Activated T-helper 2 cell treated with anti-CD3 and anti-CD28 coated beads, Interferon-gamma antibody, Interleukin-2, Interleukin-4, amounts not matched to agents 10 μg/mL and 5 μg/mL and 100 μg/mL, durations not matched to agents 14 hours and 24 hours and 36 hours (primary cell): ENCODE data around the gene SYPL1. TPM values are rescaled to one million over a fixed set of nuclear protein-coding genes. Genes with fewer than 3 reads are reported as not detected.

Source experiments
- DNase-seq: peaks from one replicate; pipeline ENCODE4 v3.0.0; 2021; ENCODE audit warnings: low spot score
- H3K27ac Mint-ChIP-seq: one replicate; pipeline ENCODE4 v1.8.0; 2021; ENCODE audit warnings: mixed read lengths
- H3K27me3 Mint-ChIP-seq: one replicate; pipeline ENCODE4 v1.8.0; 2021; ENCODE audit warnings: low read depth, mixed read lengths
- H3K36me3 Mint-ChIP-seq: one replicate; pipeline ENCODE4 v1.8.0; 2021; ENCODE audit warnings: low read depth, mixed read lengths
- H3K4me1 Mint-ChIP-seq: one replicate; pipeline ENCODE4 v1.8.0; 2021; ENCODE audit warnings: low read depth, mixed read lengths
- H3K4me3 Mint-ChIP-seq: one replicate; pipeline ENCODE4 v1.8.0; 2021; ENCODE audit warnings: low read depth, mild to moderate bottlenecking, moderate library complexity, mixed read lengths
- H3K9me3 Mint-ChIP-seq: one replicate; pipeline ENCODE4 v1.8.0; 2021; ENCODE audit warnings: mixed read lengths
- intact Hi-C: fragments of 100-400 bp; cut with micrococcal nuclease; formaldehyde crosslinking; loops from one replicate; pipeline ENCODE4 v1.15.1; 2023
- total RNA-seq: library from RNA; stranded (reverse); gene quantifications from 2 replicates; pipeline ENCODE4 v1.2.3, GENCODE V29; 2022

SYPL1 gene
- total RNA-seq, 1 donor from 2014 or later, result 38.2 TPM

DNA sequence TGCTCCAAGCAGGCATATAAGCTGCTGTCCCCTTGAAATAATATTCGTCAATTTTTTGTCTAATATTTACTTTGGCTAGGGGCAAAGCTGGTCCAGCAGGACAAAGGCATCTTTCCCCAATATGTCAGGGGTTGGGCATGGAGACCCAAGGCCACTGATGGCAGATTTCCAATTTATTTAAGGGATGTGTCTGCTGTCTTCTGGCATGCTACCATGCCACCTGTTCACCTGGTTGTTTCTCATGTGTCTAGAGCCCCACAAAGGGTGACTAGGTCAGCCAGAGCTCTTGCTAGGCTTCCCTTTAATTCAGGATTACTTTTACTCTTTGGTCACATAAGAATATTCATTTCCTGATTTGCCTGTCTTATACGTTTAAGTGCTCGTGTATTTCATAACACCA is 22.1 kb upstream of the SYPL1 start:
- Mint-ChIP-seq H3K4me3 (no peak overlapping the region), H3K9me3 (no peaks in the 10 kb centered on the region), H3K27me3 (peaks cover 30% of the 10 kb centered on the region), H3K4me1 (no peaks in the 10 kb centered on the region), H3K36me3 (no peaks in the 10 kb centered on the region), H3K27ac (no peak overlapping the region)
- no peak for DNase-seq
- intact Hi-C loops, result no loop called here

DNA sequence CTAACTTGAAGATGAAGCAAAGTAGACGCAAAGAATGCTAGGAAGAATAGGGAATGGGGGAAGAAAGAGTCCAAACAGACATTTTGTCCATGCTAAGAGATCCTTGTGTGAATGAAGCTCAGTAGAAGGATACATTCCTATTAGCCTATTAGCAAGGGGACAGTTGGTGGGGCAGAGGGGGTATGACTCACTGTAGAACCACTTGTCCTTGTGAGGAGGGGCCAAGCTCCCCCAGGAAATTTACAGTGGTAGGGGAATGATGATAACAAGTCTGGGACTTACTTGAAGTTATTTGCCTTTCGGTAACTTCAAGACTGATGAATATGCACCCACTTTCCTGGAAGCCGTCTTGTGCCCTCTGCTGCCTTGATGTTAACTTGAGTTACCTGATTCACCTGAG is 17.2 kb upstream of the SYPL1 start:
- H3K27me3 Mint-ChIP-seq, result peaks cover 26% of the 10 kb centered on the region
- H3K4me3 Mint-ChIP-seq, result no peak overlapping the region
- intact Hi-C loops, result no loop called here
- no peaks in the 10 kb centered on the region for H3K9me3 Mint-ChIP-seq
- DNase-seq, result no peak
- H3K27ac Mint-ChIP-seq, result no peak overlapping the region
- H3K36me3 Mint-ChIP-seq, result no peaks in the 10 kb centered on the region
- peaks cover 14% of the 10 kb centered on the region for H3K4me1 Mint-ChIP-seq

DNA sequence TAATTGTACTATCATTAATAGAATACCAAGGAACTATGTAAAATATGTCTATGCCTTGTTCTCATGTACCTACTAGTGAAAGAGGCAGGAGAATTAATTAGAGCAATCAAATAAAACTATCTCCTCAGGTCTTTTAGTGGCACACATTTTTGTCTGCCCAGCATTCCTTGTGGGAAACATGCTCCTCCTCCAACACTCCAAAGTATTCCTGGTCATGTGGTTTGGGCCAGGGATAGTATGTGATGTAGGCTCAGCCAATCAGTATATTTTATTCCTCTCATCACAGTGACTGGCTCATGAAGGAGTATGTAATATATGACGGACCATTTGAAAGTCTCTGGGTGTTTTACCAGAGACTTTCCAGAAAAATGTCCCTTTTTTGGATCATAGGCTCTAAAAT is 16.7 kb upstream of the SYPL1 start:
- H3K27me3 Mint-ChIP-seq, result peaks cover 25% of the 10 kb centered on the region
- DNase-seq, result no peak
- no peaks in the 10 kb centered on the region for H3K9me3 Mint-ChIP-seq
- no peaks in the 10 kb centered on the region for H3K36me3 Mint-ChIP-seq
- no peak overlapping the region for H3K27ac Mint-ChIP-seq
- peaks cover 14% of the 10 kb centered on the region for H3K4me1 Mint-ChIP-seq
- H3K4me3 Mint-ChIP-seq, result no peak overlapping the region
- intact Hi-C loops, result no loop called here

DNA sequence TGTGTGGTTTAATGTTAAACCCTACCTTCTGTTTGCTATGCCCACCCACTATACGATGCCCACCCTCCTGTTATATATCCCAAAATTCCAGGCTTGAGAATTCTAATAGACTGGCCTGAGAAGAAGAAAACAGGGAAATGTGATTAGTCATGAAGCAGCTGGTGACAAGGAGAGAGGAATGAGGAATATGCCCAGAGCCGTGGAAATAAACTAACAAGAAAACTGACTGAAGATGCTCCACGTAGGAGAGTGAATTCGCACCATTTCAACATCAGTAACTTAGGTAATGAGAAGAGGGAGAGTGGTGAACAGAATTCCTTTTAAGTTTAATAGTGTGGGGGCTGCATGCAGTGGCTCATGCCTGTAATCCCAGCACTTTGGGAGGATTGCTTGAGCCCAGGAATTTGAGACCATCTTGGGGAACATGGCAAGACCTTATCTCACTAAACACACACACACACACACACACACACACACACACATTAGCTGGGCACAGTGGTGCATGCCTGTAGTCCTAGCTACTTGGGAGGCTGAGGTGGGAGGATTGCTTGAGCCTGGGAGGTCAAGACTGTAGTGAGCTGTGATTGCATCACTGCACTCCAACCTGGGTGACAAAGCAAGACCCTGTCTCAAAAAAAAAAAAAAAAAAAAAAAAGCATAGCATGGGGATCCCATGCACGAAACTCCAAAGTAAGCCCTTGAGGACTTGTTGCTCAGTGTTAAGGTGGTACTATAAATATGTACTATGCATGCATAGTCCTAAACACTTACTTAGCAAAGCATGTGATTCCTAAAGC is 16.1 kb upstream of the SYPL1 start:
- intact Hi-C loops, result no loop called here

DNA sequence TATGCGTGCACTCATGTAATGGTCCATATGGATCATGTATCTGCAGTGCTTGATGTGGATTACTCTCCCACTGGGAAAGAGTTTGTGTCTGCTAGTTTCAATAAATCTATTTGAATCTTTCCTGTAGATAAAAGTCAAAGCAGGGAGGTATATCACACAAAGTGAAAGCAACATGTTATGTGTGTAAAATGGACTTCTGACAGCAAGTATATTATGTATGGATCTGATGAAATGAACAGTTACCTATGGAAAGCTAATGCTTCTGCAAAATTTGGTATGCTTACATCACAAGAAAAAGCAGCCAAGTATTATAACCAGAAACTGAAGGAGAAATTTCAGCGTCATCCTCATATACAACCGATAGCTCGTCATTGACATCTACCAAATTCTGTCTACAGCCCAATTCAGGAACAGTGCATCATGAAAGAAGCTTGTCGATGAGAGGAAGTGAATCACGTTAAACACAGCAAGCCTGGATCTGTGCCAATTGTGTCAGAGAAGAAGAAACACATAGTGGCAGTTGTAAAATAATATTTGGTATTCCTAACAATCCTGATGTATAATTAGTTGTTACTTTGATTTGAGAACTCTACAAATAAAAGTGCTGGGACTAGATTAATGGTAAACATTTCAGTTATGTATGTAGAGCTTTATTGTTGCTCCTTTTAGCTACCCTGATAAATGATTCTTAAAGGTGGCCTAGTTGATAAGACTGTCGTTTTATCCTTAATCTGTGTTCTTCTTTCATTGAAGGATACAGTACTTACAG is 14.2 kb upstream of the SYPL1 start:
- Mint-ChIP-seq H3K27me3 (peaks cover 17% of the 10 kb centered on the region), H3K9me3 (no peaks in the 10 kb centered on the region), H3K4me3 (peak overlapping the region; percentile 63), H3K36me3 (no peaks in the 10 kb centered on the region), H3K4me1 (peaks cover 14% of the 10 kb centered on the region), H3K27ac (peak overlapping the region; percentile 43)
- intact Hi-C loops, result no loop called here
- DNase-seq, result no peak

More for the DNA sequence above, 16.1 kb upstream of the SYPL1 start:
- H3K27ac Mint-ChIP-seq, result no peak overlapping the region
- DNase-seq, result no peak
- no peaks in the 10 kb centered on the region for H3K9me3 Mint-ChIP-seq
- peaks cover 24% of the 10 kb centered on the region for H3K27me3 Mint-ChIP-seq
- H3K4me3 Mint-ChIP-seq, result no peak overlapping the region
- no peaks in the 10 kb centered on the region for H3K36me3 Mint-ChIP-seq
- H3K4me1 Mint-ChIP-seq, result peaks cover 14% of the 10 kb centered on the region

DNA sequence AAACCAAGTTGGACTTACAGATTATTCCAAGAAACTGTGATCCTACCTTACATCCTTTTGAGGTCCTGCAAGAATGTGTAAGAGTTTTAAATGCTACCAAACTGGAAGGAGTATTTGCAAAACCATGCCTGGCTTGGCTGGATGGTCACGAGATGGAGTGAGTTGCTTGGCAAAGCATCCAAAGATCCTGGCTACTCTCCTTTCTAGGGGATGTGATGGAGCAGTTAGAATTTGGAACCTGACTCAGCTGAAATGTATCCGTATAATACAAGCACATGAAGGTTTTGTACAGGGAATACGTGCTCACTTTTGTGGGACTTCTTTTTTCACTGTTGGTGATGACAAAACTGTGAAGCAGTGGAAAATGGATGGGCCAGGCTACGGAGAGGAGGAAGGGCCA is 13.3 kb upstream of the SYPL1 start:
- H3K4me3 Mint-ChIP-seq, result no peak overlapping the region
- no peaks in the 10 kb centered on the region for H3K36me3 Mint-ChIP-seq
- intact Hi-C loops, result no loop called here
- H3K9me3 Mint-ChIP-seq, result no peaks in the 10 kb centered on the region
- no peak overlapping the region for H3K27ac Mint-ChIP-seq
- H3K4me1 Mint-ChIP-seq, result peaks cover 14% of the 10 kb centered on the region
- H3K27me3 Mint-ChIP-seq, result peaks cover 10% of the 10 kb centered on the region
- DNase-seq, result no peak

DNA sequence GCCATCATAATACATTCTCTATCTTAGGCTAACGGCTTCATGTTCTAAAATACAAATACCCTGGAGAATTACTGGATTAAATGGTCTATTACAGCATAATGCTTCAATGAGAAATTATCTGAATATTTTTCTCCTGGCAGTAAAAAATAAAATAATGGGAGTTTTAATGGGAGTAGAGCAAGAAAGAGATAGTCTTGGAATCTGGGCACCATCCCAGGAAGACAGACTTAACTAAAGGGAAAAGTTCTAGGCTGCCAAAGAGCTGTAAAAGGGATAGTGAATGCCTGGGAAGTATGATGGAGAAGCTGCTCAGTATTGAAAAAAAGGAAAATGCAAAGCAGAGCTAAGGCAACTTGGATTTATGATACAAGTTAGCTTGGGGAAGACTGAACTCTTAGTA is 12.1 kb upstream of the SYPL1 start:
- Mint-ChIP-seq H3K9me3 (no peaks in the 10 kb centered on the region), H3K36me3 (no peaks in the 10 kb centered on the region), H3K27ac (no peak overlapping the region), H3K4me1 (peaks cover 14% of the 10 kb centered on the region), H3K4me3 (no peak overlapping the region), H3K27me3 (peaks cover 4% of the 10 kb centered on the region)
- intact Hi-C loops, result no loop called here
- DNase-seq, result no peak

DNA sequence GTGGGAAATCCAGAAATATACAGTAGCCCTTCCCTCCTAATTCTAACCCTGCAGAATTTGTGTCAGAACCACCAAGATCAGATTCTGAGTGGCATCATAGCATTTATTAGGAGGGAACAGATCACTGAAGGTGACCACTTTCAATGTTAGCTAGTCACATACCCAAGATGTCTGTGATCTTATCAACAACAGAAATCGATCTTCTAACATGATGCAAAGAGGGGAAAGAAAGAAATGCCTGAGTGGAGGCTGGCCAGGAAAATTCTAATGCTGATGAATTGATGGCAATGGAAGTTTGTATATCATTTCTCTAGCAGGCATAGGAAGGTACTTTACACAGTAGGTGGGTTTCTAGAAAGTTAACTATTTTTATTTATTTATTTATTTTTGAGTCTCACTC is 10.6 kb upstream of the SYPL1 start:
- Mint-ChIP-seq H3K4me1 (peaks cover 14% of the 10 kb centered on the region), H3K27me3 (no peaks in the 10 kb centered on the region), H3K4me3 (no peak overlapping the region), H3K9me3 (no peaks in the 10 kb centered on the region), H3K36me3 (no peaks in the 10 kb centered on the region), H3K27ac (no peak overlapping the region)
- DNase-seq, result no peak
- intact Hi-C loops, result no loop called here

DNA sequence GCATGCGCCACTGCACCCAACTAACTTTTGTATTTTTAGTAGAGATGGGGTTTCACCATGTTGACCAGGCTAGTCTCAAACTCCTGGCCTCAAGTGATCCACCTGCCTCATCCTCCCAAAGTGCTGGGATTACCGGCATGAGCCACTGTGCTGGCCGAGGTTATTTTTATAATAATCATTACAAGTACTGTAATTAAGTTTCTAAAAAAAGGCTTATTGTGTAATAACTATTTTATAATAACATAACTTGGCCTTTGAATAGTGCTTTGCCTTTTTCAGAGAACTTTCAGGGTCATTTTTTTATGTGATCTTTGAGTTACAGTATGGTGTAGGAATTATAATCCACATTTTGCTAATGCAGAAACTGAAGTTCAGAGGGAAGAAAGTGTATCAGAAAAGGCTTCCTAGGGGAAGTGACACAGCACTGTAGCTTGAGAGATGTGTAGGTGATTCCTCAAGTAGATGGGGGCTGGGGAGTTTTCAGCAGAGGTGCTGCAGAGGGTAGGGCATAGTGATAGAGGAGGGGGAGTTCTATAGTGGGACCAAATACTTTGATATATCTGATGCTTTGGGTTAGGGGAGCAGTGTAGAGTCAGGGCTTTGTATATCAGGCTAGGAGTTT is 9.2 kb upstream of the SYPL1 start:
- H3K27me3 Mint-ChIP-seq, result no peaks in the 10 kb centered on the region
- H3K4me1 Mint-ChIP-seq, result peaks cover 12% of the 10 kb centered on the region
- H3K4me3 Mint-ChIP-seq, result no peak overlapping the region
- no peak overlapping the region for H3K27ac Mint-ChIP-seq
- no peaks in the 10 kb centered on the region for H3K9me3 Mint-ChIP-seq
- no peak for DNase-seq
- no peaks in the 10 kb centered on the region for H3K36me3 Mint-ChIP-seq
- intact Hi-C loops, result no loop called here

DNA sequence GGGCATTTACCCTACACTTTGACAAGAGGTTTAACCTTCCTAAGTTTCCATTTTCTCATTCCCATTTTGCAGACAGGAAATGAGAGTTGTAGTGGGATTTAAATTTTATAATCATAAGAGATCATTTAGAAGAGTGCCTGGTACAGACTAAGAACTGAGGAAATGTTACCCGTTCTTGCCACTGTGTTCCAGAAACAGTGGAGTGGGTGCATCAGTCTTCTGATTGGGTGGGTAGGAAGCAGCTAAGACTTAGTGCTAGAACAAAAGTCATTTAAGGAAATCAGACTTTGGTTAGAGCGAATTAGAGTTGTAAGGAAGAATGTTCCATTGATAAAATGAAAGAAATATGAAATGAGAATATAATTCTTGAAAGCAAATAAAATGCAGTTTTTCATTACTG is 8.4 kb upstream of the SYPL1 start:
- H3K36me3 Mint-ChIP-seq, result no peaks in the 10 kb centered on the region
- no peaks in the 10 kb centered on the region for H3K27me3 Mint-ChIP-seq
- no peak for DNase-seq
- no peak overlapping the region for H3K27ac Mint-ChIP-seq
- intact Hi-C loops, result no loop called here
- no peak overlapping the region for H3K4me3 Mint-ChIP-seq
- H3K4me1 Mint-ChIP-seq, result peaks cover 11% of the 10 kb centered on the region
- H3K9me3 Mint-ChIP-seq, result no peaks in the 10 kb centered on the region

DNA sequence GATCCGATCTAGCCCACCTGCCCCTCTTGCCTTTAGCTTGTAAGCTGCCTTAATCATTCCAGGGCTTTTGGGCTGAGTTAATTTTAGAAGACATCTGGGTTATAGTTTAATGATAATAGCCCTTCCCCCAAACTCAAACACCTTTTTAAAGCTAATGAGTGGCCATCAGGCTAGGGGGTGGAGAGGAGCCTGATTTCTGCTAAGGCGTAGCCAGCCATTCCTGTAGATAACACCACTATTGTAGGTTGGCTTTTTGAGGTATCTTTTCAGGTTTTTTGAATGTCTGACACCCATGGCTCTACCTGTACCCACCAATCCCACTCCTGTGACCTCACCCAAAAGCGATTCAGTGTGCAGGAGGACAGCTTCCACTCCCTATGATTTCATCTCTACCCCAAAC is 7.6 kb upstream of the SYPL1 start:
- no peak overlapping the region for H3K27ac Mint-ChIP-seq
- H3K9me3 Mint-ChIP-seq, result no peaks in the 10 kb centered on the region
- H3K27me3 Mint-ChIP-seq, result no peaks in the 10 kb centered on the region
- intact Hi-C loops, result no loop called here
- H3K4me3 Mint-ChIP-seq, result no peak overlapping the region
- DNase-seq, result no peak
- H3K4me1 Mint-ChIP-seq, result peaks cover 14% of the 10 kb centered on the region
- no peaks in the 10 kb centered on the region for H3K36me3 Mint-ChIP-seq

DNA sequence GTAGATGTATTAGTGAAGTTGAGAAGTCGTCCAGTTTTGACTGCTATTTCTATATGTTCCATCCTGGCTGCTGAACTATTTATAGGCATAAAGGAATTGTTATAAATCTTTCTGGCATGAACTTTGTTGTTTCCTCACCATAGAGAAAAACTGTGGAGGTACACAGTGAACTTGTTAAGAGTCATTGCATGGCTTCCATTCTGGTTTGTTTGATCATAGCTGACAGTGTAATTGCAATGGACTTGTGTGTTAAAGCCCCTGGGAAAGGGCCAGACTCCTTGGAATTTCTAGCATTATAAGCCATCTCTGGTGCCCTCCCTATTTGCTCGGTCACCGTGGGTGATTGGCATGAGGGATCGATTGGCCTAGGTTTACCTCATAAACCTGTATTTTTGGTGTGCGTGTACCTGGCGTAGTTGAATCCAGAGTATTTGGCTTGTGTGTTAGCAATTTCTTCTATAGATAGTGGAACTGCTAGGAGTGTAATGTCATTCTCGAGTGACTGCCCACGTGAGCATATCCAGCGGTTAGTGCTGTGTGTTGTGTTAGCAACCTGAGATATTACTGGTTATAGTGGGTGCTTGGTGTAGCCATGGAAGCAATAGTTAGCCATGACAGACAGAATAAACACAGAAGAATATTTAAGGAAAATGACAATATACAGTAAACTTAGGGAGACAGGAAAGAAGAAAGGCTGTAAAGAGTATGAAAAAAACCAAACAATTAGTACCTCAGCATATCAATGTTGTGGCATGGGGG is 5.9 kb upstream of the SYPL1 start:
- no peak for DNase-seq
- Mint-ChIP-seq H3K36me3 (no peaks in the 10 kb centered on the region), H3K4me3 (no peak overlapping the region), H3K9me3 (no peaks in the 10 kb centered on the region), H3K27me3 (no peaks in the 10 kb centered on the region), H3K4me1 (peaks cover 22% of the 10 kb centered on the region), H3K27ac (no peak overlapping the region)
- intact Hi-C loops, result no loop called here
